Eye (tissue), 1 donor: ENCODE data around the gene CDHR5.

Source experiments
- DNase-seq: peaks from one replicate; pipeline ENCODE4 v3.0.0-alpha.2; 2015

Gene CDHR5

GRCh38 chr11:643849-644738 lies 19.3 kb upstream of the CDHR5 start:
- DNase-seq: no peak

- DNase-seq: no peak
Observed at GRCh38 chr11:643366-643765, 18.6 kb upstream of the CDHR5 start.

- no peak for DNase-seq
Observed at GRCh38 chr11:641806-642370, 17.1 kb upstream of the CDHR5 start.

- DNase-seq: peak; percentile 31
Observed at GRCh38 chr11:640021-640706, 15.4 kb upstream of the CDHR5 start.

GRCh38 chr11:639332-639955 lies 14.7 kb upstream of the CDHR5 start:
- peak; percentile 61 for DNase-seq

GRCh38 chr11:638631-639331 lies 14.0 kb upstream of the CDHR5 start:
- DNase-seq: peak; percentile 66

- peak; percentile 66 for DNase-seq
Observed at GRCh38 chr11:637593-638521, 13.1 kb upstream of the CDHR5 start.

GRCh38 chr11:637333-637592 lies 12.5 kb upstream of the CDHR5 start:
- no peak for DNase-seq

- peak; percentile 52 for DNase-seq
Observed at GRCh38 chr11:636511-637332, 12.0 kb upstream of the CDHR5 start, which contains the start of gene DRD4. Gene DRD4, plus strand, starts transcription at chr11:637269. Its CDS starts 36 bp downstream, at chr11:637305.

GRCh38 chr11:635945-636510 lies 11.3 kb upstream of the CDHR5 start:
- DNase-seq: no peak

GRCh38 chr11:630871-631270 lies 6.1 kb upstream of the CDHR5 start:
- DNase-seq: no peak

GRCh38 chr11:629237-629583 lies 4.5 kb upstream of the CDHR5 start:
- no peak for DNase-seq

GRCh38 chr11:628056-628455 lies 3.3 kb upstream of the CDHR5 start:
- DNase-seq: no peak

GRCh38 chr11:627308-627576 lies 2.5 kb upstream of the CDHR5 start:
- DNase-seq: no peak

GRCh38 chr11:626475-627307 lies 1.9 kb upstream of the CDHR5 start, which contains the start of gene SCT:
Gene SCT, minus strand, starts transcription at chr11:627181. Its CDS starts 38 bp downstream, at chr11:627143.
- DNase-seq: no peak

GRCh38 chr11:625636-626268 lies 997 bp upstream of the CDHR5 start:
- DNase-seq: no peak

GRCh38 chr11:623999-624704 lies 603 bp downstream of the CDHR5 start:
- DNase-seq: no peak

- DNase-seq: no peak
Observed at GRCh38 chr11:623349-623869, 1.3 kb downstream of the CDHR5 start.
